IMR-90 (cell line): ENCODE data around the gene CENPU. TPM values are rescaled to one million over a fixed set of nuclear protein-coding genes. Genes with fewer than 3 reads are reported as not detected.
A peak's percentile ranks its signal among the peaks of the same experiment; 100 is the strongest.

Experiments
- ATAC-seq: fragments of 200-7000 bp; cut with Tn5 transposase; 2 replicates; pipeline ENCODE4 v1.9.1; 2020; ENCODE audit warnings: low read depth, mild to moderate bottlenecking, moderate library complexity
- BruUV-seq: library from RNA; stranded (reverse); fragments of 400-500 nt; replicated peaks from 2 replicates; lab custom pipeline; 2021; lab: Mats Ljungman, UMichigan
- CTCF ChIA-PET: fragments of 300-600 bp; formaldehyde crosslinking; extraction: SDS; loops from one replicate; lab custom pipeline; 2021; ENCODE audit warnings: antibody characterized with exemption; lab: Yijun Ruan, JAX
- POLR2A ChIA-PET: fragments of 300-600 bp; sonication (Branson Sonifier 250); formaldehyde crosslinking; loops from one replicate; lab custom pipeline; 2022; ENCODE audit warnings: antibody characterized with exemption; ENCODE audit not compliant: unreplicated experiment; lab: Charles Lee
- DNase-seq: peaks from one replicate; pipeline ENCODE4 v3.0.0; 2013
- H2AFZ ChIP-seq: replicated peaks from 2 replicates; pipeline ENCODE3; 2013; ENCODE audit warnings: low read length, mild to moderate bottlenecking; ENCODE audit not compliant: poor library complexity
- H2AK5ac ChIP-seq: 2 replicates; pipeline ENCODE4 v1.6.1; 2013; ENCODE audit warnings: low read depth, low read length, inconsistent platforms
- H2AK9ac ChIP-seq: replicated peaks from 2 replicates; pipeline ENCODE3; 2013; ENCODE audit warnings: mild to moderate bottlenecking, low read depth, low read length, moderate library complexity; ENCODE audit not compliant: poor library complexity
- H2BK120ac ChIP-seq: 2 replicates; pipeline ENCODE4 v1.6.1; 2013; ENCODE audit warnings: low read depth, low read length, inconsistent platforms
- H2BK15ac ChIP-seq: 3 replicates; pipeline ENCODE4 v1.6.1; 2013; ENCODE audit warnings: low read depth, low read length, inconsistent platforms
- H2BK20ac ChIP-seq: 2 replicates; pipeline ENCODE4 v1.6.1; 2013; ENCODE audit warnings: low read depth, mild to moderate bottlenecking, inconsistent platforms, low read length, moderate library complexity
- H2BK5ac ChIP-seq: 2 replicates; pipeline ENCODE4 v1.6.1; 2013; ENCODE audit warnings: mild to moderate bottlenecking, low read depth, low read length, inconsistent platforms; ENCODE audit not compliant: poor library complexity, severe bottlenecking
- H3K14ac ChIP-seq: replicated peaks from 2 replicates; pipeline ENCODE4 v1.6.1; 2013; ENCODE audit warnings: low read depth, low read length, inconsistent platforms
- H3K18ac ChIP-seq: 2 replicates; pipeline ENCODE4 v1.6.1; 2013; ENCODE audit warnings: low read depth, low read length, control low read depth
- H3K23ac ChIP-seq: 2 replicates; pipeline ENCODE4 v1.6.1; 2013; ENCODE audit warnings: low read depth, low read length, inconsistent platforms
- H3K27ac ChIP-seq: 2 replicates; pipeline ENCODE4 v1.5.1; 2013; ENCODE audit warnings: mild to moderate bottlenecking, control low read depth, low read length; ENCODE audit not compliant: insufficient read depth
- H3K27me3 ChIP-seq: 2 replicates; pipeline ENCODE4 v1.6.1; 2013; ENCODE audit warnings: low read length; ENCODE audit not compliant: control insufficient read depth, insufficient read depth
- H3K36me3 ChIP-seq: 2 replicates; pipeline ENCODE4 v1.6.1; 2013; ENCODE audit warnings: low read length, mixed read lengths; ENCODE audit not compliant: control insufficient read depth, insufficient read depth
- H3K4ac ChIP-seq: 2 replicates; pipeline ENCODE4 v1.6.1; 2013; ENCODE audit warnings: low read depth, low read length, inconsistent platforms
- H3K4me1 ChIP-seq: 2 replicates; pipeline ENCODE4 v1.6.1; 2013; ENCODE audit warnings: low read length, mixed read lengths; ENCODE audit not compliant: control insufficient read depth, insufficient read depth
- H3K4me2 ChIP-seq: 2 replicates; pipeline ENCODE4 v1.6.1; 2013; ENCODE audit warnings: low read depth, mild to moderate bottlenecking, control low read depth, low read length, moderate library complexity
- H3K4me3 ChIP-seq: 2 replicates; pipeline ENCODE4 v1.5.1; 2013; ENCODE audit warnings: low read depth, mild to moderate bottlenecking, control low read depth, low read length, moderate library complexity; ENCODE audit not compliant: insufficient read depth
- H3K56ac ChIP-seq: 2 replicates; pipeline ENCODE4 v1.6.1; 2013; ENCODE audit warnings: low read length, inconsistent platforms; ENCODE audit not compliant: insufficient read depth; ENCODE audit errors: extremely low read depth
- H3K79me1 ChIP-seq, 2 experiments: 2 replicates each; pipeline ENCODE4 v1.6.1; 2013; ENCODE audit warnings: low read length in 2 of 2, inconsistent platforms in 1 of 2, low read depth in 1 of 2
- H3K9ac ChIP-seq: 2 replicates; pipeline ENCODE4 v1.6.1; 2013; ENCODE audit warnings: low read depth, low read length, control low read depth
- H3K9me1 ChIP-seq: 2 replicates; pipeline ENCODE4 v1.6.1; 2013; ENCODE audit warnings: low read length, inconsistent platforms; ENCODE audit not compliant: insufficient read depth
- H3K9me3 ChIP-seq: 2 replicates; pipeline ENCODE4 v1.6.1; 2013; ENCODE audit warnings: low read length; ENCODE audit not compliant: control insufficient read depth, insufficient read depth
- H4K20me1 ChIP-seq: 2 replicates; pipeline ENCODE4 v1.6.1; 2013; ENCODE audit warnings: low read length, inconsistent platforms; ENCODE audit not compliant: insufficient read depth
- H4K5ac ChIP-seq: 2 replicates; pipeline ENCODE4 v1.6.1; 2013; ENCODE audit warnings: mild to moderate bottlenecking, low read depth, low read length, control low read depth
- H4K8ac ChIP-seq, 2 experiments: 2 replicates each; pipeline ENCODE4 v1.6.1; 2013; ENCODE audit warnings: low read depth in 2 of 2, low read length in 2 of 2, control low read depth in 1 of 2, inconsistent platforms in 1 of 2
- H4K91ac ChIP-seq: 2 replicates; pipeline ENCODE4 v1.6.1; 2013; ENCODE audit warnings: low read depth, low read length, inconsistent platforms; ENCODE audit not compliant: insufficient read depth
- BHLHE40 ChIP-seq: fragments of 150-350 bp; IDR thresholded peaks from 2 replicates; pipeline ENCODE4 v1.6.1; 2016; ENCODE audit warnings: mild to moderate bottlenecking, low read depth, low read length
- CEBPB ChIP-seq: IDR thresholded peaks from 2 replicates; pipeline ENCODE4 v1.6.1; 2012; ENCODE audit warnings: low read depth, low read length, improper control_type of control experiment
- CHD1 ChIP-seq: IDR thresholded peaks from 2 replicates; pipeline ENCODE4 v1.6.1; 2012; ENCODE audit warnings: low read depth, low read length, improper control_type of control experiment
- CTCF ChIP-seq: conservative IDR thresholded peaks from 2 replicates; pipeline ENCODE4 v1.5.1; 2012; ENCODE audit warnings: mild to moderate bottlenecking, low read depth, low read length, improper control_type of control experiment
- ELK1 ChIP-seq: fragments of 150-350 bp; IDR thresholded peaks from 2 replicates; pipeline ENCODE4 v1.6.1; 2016; ENCODE audit warnings: low read depth, mild to moderate bottlenecking, low read length, moderate library complexity, borderline replicate concordance
- FOS ChIP-seq: fragments of 150-350 bp; IDR thresholded peaks from 2 replicates; pipeline ENCODE4 v1.6.1; 2016; ENCODE audit warnings: low read depth, low read length
- MAFK ChIP-seq: IDR thresholded peaks from 2 replicates; pipeline ENCODE4 v1.6.1; 2012; ENCODE audit warnings: low read depth, low read length, improper control_type of control experiment
- MAZ ChIP-seq: IDR thresholded peaks from 2 replicates; pipeline ENCODE4 v1.6.1; 2012; ENCODE audit warnings: low read depth, mild to moderate bottlenecking, low read length, improper control_type of control experiment, moderate library complexity, borderline replicate concordance
- MXI1 ChIP-seq: IDR thresholded peaks from 2 replicates; pipeline ENCODE4 v1.6.1; 2012; ENCODE audit warnings: low read depth, mild to moderate bottlenecking, low read length, moderate library complexity, borderline replicate concordance
- NFE2L2 ChIP-seq: fragments of 150-350 bp; IDR thresholded peaks from 2 replicates; pipeline ENCODE4 v1.6.1; 2016; ENCODE audit warnings: low read depth, mild to moderate bottlenecking, low read length
- POLR2A ChIP-seq: IDR thresholded peaks from 2 replicates; pipeline ENCODE4 v1.6.1; 2012; ENCODE audit warnings: mild to moderate bottlenecking, low read depth, low read length
- RAD21 ChIP-seq: IDR thresholded peaks from 2 replicates; pipeline ENCODE4 v1.6.1; 2012; ENCODE audit warnings: low read length, improper control_type of control experiment
- RCOR1 ChIP-seq: IDR thresholded peaks from 2 replicates; pipeline ENCODE4 v1.6.1; 2012; ENCODE audit warnings: mild to moderate bottlenecking, low read length, improper control_type of control experiment; ENCODE audit not compliant: insufficient replicate concordance
- RFX5 ChIP-seq: IDR thresholded peaks from 2 replicates; pipeline ENCODE4 v1.8.0; 2012; ENCODE audit warnings: low read depth, mild to moderate bottlenecking, low read length, moderate library complexity
- SMC3 ChIP-seq: fragments of 150-350 bp; IDR thresholded peaks from 2 replicates; pipeline ENCODE4 v1.6.1; 2016; ENCODE audit warnings: low read depth, mild to moderate bottlenecking, antibody characterized with exemption, low read length, moderate library complexity
- USF2 ChIP-seq: fragments of 150-350 bp; IDR thresholded peaks from 2 replicates; pipeline ENCODE4 v1.6.1; 2017; ENCODE audit warnings: mild to moderate bottlenecking, antibody characterized with exemption, low read length, low read depth
- WGBS, 2 experiments: methylation state at CpG; one replicate each; pipeline versions ENCODE4 v1.1.5 to v1.1.7; 2013; ENCODE audit warnings: missing lambda C conversion rate in 2 of 2; ENCODE audit not compliant: insufficient read length in 1 of 2; ENCODE audit errors: extremely low coverage in 2 of 2; 5-methylcytosine and 5-hydroxymethylcytosine counted together
- dilution Hi-C: fragments of 300-500 bp; cut with HindIII; formaldehyde crosslinking; loops from one replicate; pipeline ENCODE4 v1.14.3; 2018; ENCODE audit warnings: low sequenced_read_pairs; ENCODE audit not compliant: unreplicated experiment
- in situ Hi-C: fragments of 300-500 bp; cut with MboI; formaldehyde crosslinking; loops from 3 replicates; pipeline ENCODE4 v1.14.3; 2019; ENCODE audit warnings: low sequenced_read_pairs, inconsistent platforms, mixed read lengths
- intact Hi-C: fragments of 100-400 bp; cut with micrococcal nuclease; formaldehyde crosslinking; loops from 2 replicates; pipeline ENCODE4 v1.10.0; 2022
- polyA plus RNA-seq, 3 experiments: library from polyadenylated mRNA; depleted of rRNA; stranded (reverse); fragments of >200 nt; gene quantifications; 2 replicates each; pipeline ENCODE4 v1.2.3, GENCODE V29; 2012; ENCODE audit warnings: low replicate concordance in 1 of 3
- total RNA-seq: library from RNA; depleted of rRNA; stranded (reverse); fragments of >200 nt; gene quantifications from 2 replicates; pipeline ENCODE4 v1.2.3, GENCODE V29; 2012

The CENPU gene
- total and polyA plus RNA-seq, 2 of the 4 experiments (the other 2 are of a cell fraction): 13.6 to 14.6 TPM

- Histone ChIP-seq H3K56ac (no peak overlapping the region), H3K4me3 (no peak overlapping the region), H3K27ac (peak overlapping the region; percentile 90; the same call in 1 of the 2 replicates), H2AK9ac (no peak overlapping the region), H3K4ac (no peak overlapping the region), H3K4me2 (peak overlapping the region; percentile 83; the same call in 1 of the 2 replicates), H3K4me1 (peaks cover 11% of the 10 kb centered on the region), H4K20me1 (no peaks in the 10 kb centered on the region), H4K91ac (0 out of 2 replicates have a peak overlapping the region, but pooled peaks have one; percentile 38), H3K9ac (no peak overlapping the region), H3K23ac (no peak overlapping the region; the same call in 1 of the 2 replicates), H2BK120ac (0 out of 2 replicates have a peak overlapping the region, but pooled peaks have one; percentile 32), H3K36me3 (peaks cover 11% of the 10 kb centered on the region), H2BK5ac (peak overlapping the region; percentile 68), H3K14ac (no peak overlapping the region), H4K5ac (peak overlapping the region; percentile 83; the same call in 1 of the 2 replicates), H3K79me1 (no peaks in the 10 kb centered on the region; a peak in 1 of 4 replicates), H2AK5ac (no peak overlapping the region), H3K9me3 (no peaks in the 10 kb centered on the region), H3K18ac (peak overlapping the region; percentile 86; the same call in 1 of the 2 replicates), H2BK20ac (no peak overlapping the region), H2BK15ac (no peak overlapping the region), H2AFZ (no peak overlapping the region), H3K9me1 (0 out of 2 replicates have a peak, but pooled peaks cover 3% of the 10 kb centered on the region), H3K27me3 (no peaks in the 10 kb centered on the region), H4K8ac (no peak overlapping the region)
- TF ChIP-seq CHD1: no peak
- no peak for TF ChIP-seq CEBPB
- TF ChIP-seq RAD21: no peak
- no peak for TF ChIP-seq SMC3
- no peak for TF ChIP-seq USF2
- no peak for TF ChIP-seq BHLHE40
- no peak for TF ChIP-seq ELK1
- TF ChIP-seq FOS: no peak
- no peak for TF ChIP-seq NFE2L2
- no peak for TF ChIP-seq RCOR1
- TF ChIP-seq RFX5: no peak
- TF ChIP-seq MAFK: no peak
- no peak for TF ChIP-seq CTCF
- TF ChIP-seq POLR2A: no peak
- TF ChIP-seq MXI1: no peak
- no peak for TF ChIP-seq MAZ
- no TSS peak for BruUV-seq
- CTCF ChIA-PET: no interaction called here
- dilution Hi-C loops: no loop called here
- intact Hi-C loops: no loop called here
- WGBS, 2 experiments: no CpG with 5 or more reads among the region's 4 CpGs
- POLR2A ChIA-PET: no interaction called here
- DNase-seq: peak; percentile 19
- peak; percentile 63 for ATAC-seq
- in situ Hi-C loops: no loop called here
Observed at GRCh38 chr4:184674011-184674410, 59.9 kb downstream of the CENPU start.
